GM19324 (cell line): Measurements from ENCODE around the gene ASB1.

Source experiments
- ATAC-seq: cut with Tn5 transposase; IDR thresholded peaks from one replicate; pipeline ENCODE4 v1.9.1; 2021; ENCODE audit warnings: mild to moderate bottlenecking, moderate library complexity; ENCODE audit not compliant: unreplicated experiment, low FRiP score

Gene ASB1

GRCh38 chr2:238426568-238427434, at the start of gene ASB1:
TSS of gene ASB1 (plus strand) at chr2:238426927. CDS start at chr2:238427071, 144 bp downstream.
- ATAC-seq = peak; percentile 92

GRCh38 chr2:238378230-238379095, 48.3 kb upstream of the ASB1 start:
- ATAC-seq = no peak

GRCh38 chr2:238379096-238379810, 47.5 kb upstream of the ASB1 start:
- ATAC-seq = no peak

GRCh38 chr2:238380336-238380735, 46.4 kb upstream of the ASB1 start:
- ATAC-seq = no peak

GRCh38 chr2:238380785-238381184, 45.9 kb upstream of the ASB1 start:
- no peak for ATAC-seq

GRCh38 chr2:238381341-238382115, 45.2 kb upstream of the ASB1 start:
- ATAC-seq = no peak

GRCh38 chr2:238382381-238382781, 44.3 kb upstream of the ASB1 start:
- no peak for ATAC-seq

GRCh38 chr2:238383135-238383534, 43.6 kb upstream of the ASB1 start:
- ATAC-seq = no peak

GRCh38 chr2:238383743-238384380, 42.9 kb upstream of the ASB1 start:
- no peak for ATAC-seq

GRCh38 chr2:238387332-238387731, 39.4 kb upstream of the ASB1 start:
- no peak for ATAC-seq

- ATAC-seq = no peak
Observed at GRCh38 chr2:238388794-238389193, 37.9 kb upstream of the ASB1 start.

GRCh38 chr2:238389988-238390589, 36.6 kb upstream of the ASB1 start:
- ATAC-seq = no peak

GRCh38 chr2:238391042-238391689, 35.6 kb upstream of the ASB1 start:
- no peak for ATAC-seq

- ATAC-seq = no peak
Observed at GRCh38 chr2:238396663-238397062, 30.1 kb upstream of the ASB1 start.

- ATAC-seq = no peak
Observed at GRCh38 chr2:238397356-238397755, 29.4 kb upstream of the ASB1 start.

GRCh38 chr2:238398577-238398976, 28.1 kb upstream of the ASB1 start:
- ATAC-seq = no peak

- ATAC-seq = no peak
Observed at GRCh38 chr2:238399094-238399493, 27.6 kb upstream of the ASB1 start.

- ATAC-seq = no peak
Observed at GRCh38 chr2:238401551-238401950, 25.2 kb upstream of the ASB1 start.
